ENCODE data around the gene STEAP1B.
"Not testable (repeated sequence)": the region's sequence is repeated elsewhere in the genome, so short reads cannot be mapped to it uniquely, and the experiment has no call there.

STEAP1B gene

DNA sequence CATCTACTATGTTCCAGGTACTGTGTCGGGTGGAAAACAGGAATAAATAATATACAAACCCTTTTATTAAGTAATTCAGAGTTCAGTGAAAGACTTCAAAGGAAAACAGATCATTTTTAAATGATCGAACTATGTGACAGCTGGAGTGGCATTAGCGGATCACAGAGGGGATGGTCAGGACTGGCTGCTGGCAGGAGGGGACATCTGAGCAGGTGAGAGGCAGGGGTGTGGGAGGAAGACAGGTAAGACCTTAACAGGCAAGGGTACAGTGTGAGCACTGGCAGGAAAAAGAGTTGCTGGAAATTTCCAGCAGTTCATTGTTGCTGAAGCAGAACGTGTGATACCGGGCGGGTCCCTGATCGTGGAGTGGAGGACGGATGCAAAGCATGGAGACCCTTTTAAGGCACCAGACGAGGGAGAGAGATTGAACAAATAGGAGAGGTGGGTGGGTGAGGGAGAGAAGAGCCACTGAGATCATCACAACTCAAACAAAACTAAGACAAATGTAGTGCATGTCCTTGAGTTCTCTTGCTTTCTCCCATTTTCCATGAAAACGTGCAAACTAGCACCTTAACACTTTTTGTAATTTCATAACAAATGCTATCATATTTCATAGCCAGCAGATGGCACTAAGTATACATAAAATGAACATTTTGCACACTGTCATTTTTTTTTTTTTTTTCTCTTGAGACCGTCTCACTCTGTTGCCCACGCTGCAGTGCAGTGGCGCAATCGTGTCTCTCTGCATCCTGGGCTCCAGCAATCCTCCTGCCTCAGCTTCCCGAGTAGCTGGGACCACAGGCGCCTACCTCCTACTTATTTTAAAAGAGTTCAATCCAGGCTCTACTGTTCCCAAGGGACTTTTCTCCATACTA lies 23.7 kb upstream of the STEAP1B start:
- H3K4me2 ChIP-seq (ENCODE audit: low read length); H3K79me2 ChIP-seq (ENCODE audit: control insufficient read depth, insufficient read depth, low read length, poor library complexity); H3K23ac ChIP-seq (ENCODE audit: low read length); H2AFZ ChIP-seq (ENCODE audit: insufficient read depth, low read length, poor library complexity); H3K4me3 ChIP-seq (ENCODE audit: low read depth, low read length); H4K91ac ChIP-seq (ENCODE audit: low read depth, low read length); H3K27me3 ChIP-seq (ENCODE audit: insufficient read depth, low read length); H4K8ac ChIP-seq (ENCODE audit: low read depth, low read length); H3K36me3 ChIP-seq (ENCODE audit: control insufficient read depth in 1 of 2, insufficient read depth in 2 of 2, low read length in 2 of 2); H3K4me1 ChIP-seq (ENCODE audit: control insufficient read depth in 1 of 2, insufficient read depth in 2 of 2, low read length in 2 of 2); H3K27ac ChIP-seq (ENCODE audit: low read depth, low read length); H2BK12ac ChIP-seq (ENCODE audit: low read length); H3K4ac ChIP-seq (ENCODE audit: low read depth, low read length); H3K79me1 ChIP-seq (ENCODE audit: low read length); H2BK120ac ChIP-seq (ENCODE audit: insufficient read depth, low read length, poor library complexity); H2AK5ac ChIP-seq (ENCODE audit: low read length); H2BK5ac ChIP-seq (ENCODE audit: low read depth, low read length, poor library complexity); H3K14ac ChIP-seq (ENCODE audit: low read length); H3K9me3 ChIP-seq (ENCODE audit: insufficient read depth, low read depth, low read length); H3K18ac ChIP-seq (ENCODE audit: low read length); H3K9ac ChIP-seq (ENCODE audit: low read length); H4K12ac ChIP-seq (ENCODE audit: low read depth, low read length): not testable (repeated sequence)
- WGBS (ENCODE audit: extremely low coverage, insufficient coverage, insufficient read length) = no CpG with 5 or more reads among the region's 16 CpGs
- DNase-seq = peak in 1 of 2 donors; percentile 50

DNA sequence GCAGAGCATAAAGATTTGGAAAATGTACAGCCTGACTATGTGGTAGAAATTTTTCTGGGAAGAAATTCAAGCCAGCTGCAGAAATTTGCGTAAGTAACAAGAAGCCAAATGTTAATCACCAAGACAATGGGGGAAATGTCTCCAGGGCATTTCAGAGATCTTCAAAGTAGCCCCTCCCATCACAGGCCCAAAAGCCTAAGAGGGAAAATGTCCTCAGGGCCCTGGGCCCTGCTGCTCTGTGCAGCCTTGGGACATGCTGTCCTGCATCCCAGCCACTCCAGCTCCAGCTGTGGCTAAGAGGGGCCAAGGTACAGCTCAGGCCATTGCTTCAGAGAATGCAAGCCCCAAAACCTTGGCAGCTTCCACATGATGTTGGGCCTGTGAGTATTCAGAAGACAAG lies 19.6 kb upstream of the STEAP1B start:
- H2BK12ac ChIP-seq (ENCODE audit: low read length); H3K79me2 ChIP-seq (ENCODE audit: control insufficient read depth, insufficient read depth, low read length, poor library complexity); H3K36me3 ChIP-seq (ENCODE audit: control insufficient read depth in 1 of 2, insufficient read depth in 2 of 2, low read length in 2 of 2); H3K9ac ChIP-seq (ENCODE audit: low read length); H3K9me3 ChIP-seq (ENCODE audit: insufficient read depth, low read depth, low read length); H3K4me2 ChIP-seq (ENCODE audit: low read length); H4K91ac ChIP-seq (ENCODE audit: low read depth, low read length); H3K18ac ChIP-seq (ENCODE audit: low read length); H3K27ac ChIP-seq (ENCODE audit: low read depth, low read length); H3K4ac ChIP-seq (ENCODE audit: low read depth, low read length); H2BK5ac ChIP-seq (ENCODE audit: low read depth, low read length, poor library complexity); H3K79me1 ChIP-seq (ENCODE audit: low read length); H4K12ac ChIP-seq (ENCODE audit: low read depth, low read length); H3K4me1 ChIP-seq (ENCODE audit: control insufficient read depth in 1 of 2, insufficient read depth in 2 of 2, low read length in 2 of 2); H4K8ac ChIP-seq (ENCODE audit: low read depth, low read length); H2BK120ac ChIP-seq (ENCODE audit: insufficient read depth, low read length, poor library complexity); H2AK5ac ChIP-seq (ENCODE audit: low read length); H3K27me3 ChIP-seq (ENCODE audit: insufficient read depth, low read length); H3K4me3 ChIP-seq (ENCODE audit: low read depth, low read length); H3K23ac ChIP-seq (ENCODE audit: low read length); H3K14ac ChIP-seq (ENCODE audit: low read length); H2AFZ ChIP-seq (ENCODE audit: insufficient read depth, low read length, poor library complexity): not testable (repeated sequence)
- no CpG with 5 or more reads among the region's 1 CpG for WGBS (ENCODE audit: extremely low coverage, insufficient coverage, insufficient read length)
- peak; percentile 81 to 84 for DNase-seq

GRCh38 chr7:22516950-22517349 lies 17.0 kb upstream of the STEAP1B start:
- not testable (repeated sequence) for H2BK120ac ChIP-seq (ENCODE audit: insufficient read depth, low read length, poor library complexity); H3K27me3 ChIP-seq (ENCODE audit: insufficient read depth, low read length); H4K8ac ChIP-seq (ENCODE audit: low read depth, low read length); H3K4me1 ChIP-seq (ENCODE audit: control insufficient read depth in 1 of 2, insufficient read depth in 2 of 2, low read length in 2 of 2); H3K27ac ChIP-seq (ENCODE audit: low read depth, low read length); H2AFZ ChIP-seq (ENCODE audit: insufficient read depth, low read length, poor library complexity); H3K36me3 ChIP-seq (ENCODE audit: control insufficient read depth in 1 of 2, insufficient read depth in 2 of 2, low read length in 2 of 2); H4K12ac ChIP-seq (ENCODE audit: low read depth, low read length); H2BK12ac ChIP-seq (ENCODE audit: low read length); H3K23ac ChIP-seq (ENCODE audit: low read length); H3K79me1 ChIP-seq (ENCODE audit: low read length); H2AK5ac ChIP-seq (ENCODE audit: low read length); H3K9me3 ChIP-seq (ENCODE audit: insufficient read depth, low read depth, low read length); H2BK5ac ChIP-seq (ENCODE audit: low read depth, low read length, poor library complexity); H3K4me2 ChIP-seq (ENCODE audit: low read length); H3K79me2 ChIP-seq (ENCODE audit: control insufficient read depth, insufficient read depth, low read length, poor library complexity); H3K4me3 ChIP-seq (ENCODE audit: low read depth, low read length); H3K4ac ChIP-seq (ENCODE audit: low read depth, low read length); H4K91ac ChIP-seq (ENCODE audit: low read depth, low read length); H3K18ac ChIP-seq (ENCODE audit: low read length); H3K9ac ChIP-seq (ENCODE audit: low read length); H3K14ac ChIP-seq (ENCODE audit: low read length)
- peak in 1 of 2 donors; percentile 67 for DNase-seq
- no CpG with 5 or more reads among the region's 4 CpGs for WGBS (ENCODE audit: extremely low coverage, insufficient coverage, insufficient read length)

DNA sequence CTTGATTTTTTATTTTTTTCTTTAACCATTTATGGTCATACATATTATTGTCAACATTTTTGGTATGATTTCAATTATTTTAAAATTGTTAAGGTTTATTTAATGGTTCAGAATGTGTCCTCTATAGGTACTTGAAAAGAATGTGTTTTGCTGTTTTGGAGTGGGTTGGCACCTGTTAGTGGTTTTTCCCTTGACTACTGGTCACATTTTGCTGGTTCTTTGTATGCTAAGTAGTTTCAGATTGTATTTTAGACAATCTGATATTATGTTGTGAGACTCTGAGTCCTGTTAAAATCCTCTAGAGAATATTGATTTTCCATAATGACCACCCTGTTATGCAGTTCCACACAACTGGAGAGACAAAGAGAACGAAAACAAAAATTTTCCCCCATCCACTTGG lies 15.0 kb upstream of the STEAP1B start:
- H3K23ac ChIP-seq (ENCODE audit: low read length); H3K18ac ChIP-seq (ENCODE audit: low read length); H3K9ac ChIP-seq (ENCODE audit: low read length); H3K27ac ChIP-seq (ENCODE audit: low read depth, low read length); H2AK5ac ChIP-seq (ENCODE audit: low read length); H3K9me3 ChIP-seq (ENCODE audit: insufficient read depth, low read depth, low read length); H3K27me3 ChIP-seq (ENCODE audit: insufficient read depth, low read length); H2BK120ac ChIP-seq (ENCODE audit: insufficient read depth, low read length, poor library complexity); H4K91ac ChIP-seq (ENCODE audit: low read depth, low read length); H2AFZ ChIP-seq (ENCODE audit: insufficient read depth, low read length, poor library complexity); H3K79me1 ChIP-seq (ENCODE audit: low read length); DNase-seq; H4K12ac ChIP-seq (ENCODE audit: low read depth, low read length); H3K36me3 ChIP-seq (ENCODE audit: control insufficient read depth in 1 of 2, insufficient read depth in 2 of 2, low read length in 2 of 2); H3K4me2 ChIP-seq (ENCODE audit: low read length); H3K4me3 ChIP-seq (ENCODE audit: low read depth, low read length); H2BK5ac ChIP-seq (ENCODE audit: low read depth, low read length, poor library complexity); H3K14ac ChIP-seq (ENCODE audit: low read length); H3K4ac ChIP-seq (ENCODE audit: low read depth, low read length); H3K4me1 ChIP-seq (ENCODE audit: control insufficient read depth in 1 of 2, insufficient read depth in 2 of 2, low read length in 2 of 2); H3K79me2 ChIP-seq (ENCODE audit: control insufficient read depth, insufficient read depth, low read length, poor library complexity); H4K8ac ChIP-seq (ENCODE audit: low read depth, low read length); H2BK12ac ChIP-seq (ENCODE audit: low read length): not testable (repeated sequence)
- no CpG with 5 or more reads among the region's 1 CpG for WGBS (ENCODE audit: extremely low coverage, insufficient coverage, insufficient read length)
